Mesendoderm (in vitro differentiated cells): ENCODE measurements around the gene PRSS50.

Source experiments
- DNase-seq: peaks from one replicate; pipeline ENCODE4 v3.0.0; 2013
- H2AK5ac ChIP-seq: 2 replicates; pipeline ENCODE4 v1.6.1; 2013; ENCODE audit warnings: low read length, inconsistent platforms
- H2BK120ac ChIP-seq: 2 replicates; pipeline ENCODE4 v1.6.1; 2013; ENCODE audit warnings: low read depth, mild to moderate bottlenecking, low read length, moderate library complexity, mixed read lengths
- H2BK15ac ChIP-seq: replicated peaks from 2 replicates; pipeline ENCODE4 v1.6.1; 2013; ENCODE audit warnings: low read depth, mild to moderate bottlenecking, moderate library complexity
- H2BK5ac ChIP-seq: 2 replicates; pipeline ENCODE4 v1.6.1; 2013; ENCODE audit warnings: low read length, inconsistent platforms
- H3K18ac ChIP-seq: 2 replicates; pipeline ENCODE4 v1.6.1; 2013; ENCODE audit warnings: mild to moderate bottlenecking, low read length, mixed read lengths
- H3K23ac ChIP-seq: one replicate; pipeline ENCODE4 v1.6.1; 2013; ENCODE audit warnings: low read length
- H3K27ac ChIP-seq: 2 replicates; pipeline ENCODE4 v1.5.1; 2013; ENCODE audit warnings: low read depth, mild to moderate bottlenecking, inconsistent platforms, low read length, moderate library complexity
- H3K27me3 ChIP-seq: 2 replicates; pipeline ENCODE4 v1.6.1; 2013; ENCODE audit warnings: low read length, control low read depth, mild to moderate bottlenecking, inconsistent platforms; ENCODE audit not compliant: insufficient read depth, poor library complexity
- H3K36me3 ChIP-seq: 2 replicates; pipeline ENCODE4 v1.6.1; 2013; ENCODE audit warnings: low read length, inconsistent platforms; ENCODE audit not compliant: control insufficient read depth, insufficient read depth
- H3K4ac ChIP-seq: one replicate; pipeline ENCODE4 v1.6.1; 2013; ENCODE audit warnings: low read depth, mild to moderate bottlenecking, low read length, moderate library complexity
- H3K4me1 ChIP-seq: 2 replicates; pipeline ENCODE4 v1.6.1; 2013; ENCODE audit warnings: low read depth, low read length, inconsistent platforms; ENCODE audit not compliant: control insufficient read depth
- H3K4me2 ChIP-seq: 2 replicates; pipeline ENCODE4 v1.6.1; 2013; ENCODE audit warnings: low read length
- H3K4me3 ChIP-seq: 2 replicates; pipeline ENCODE4 v1.5.1; 2013; ENCODE audit warnings: mild to moderate bottlenecking, low read length
- H3K56ac ChIP-seq: one replicate; pipeline ENCODE4 v1.6.1; 2013; ENCODE audit warnings: low read length
- H3K79me1 ChIP-seq: 2 replicates; pipeline ENCODE4 v1.6.1; 2013; ENCODE audit warnings: low read length, inconsistent platforms
- H3K79me2 ChIP-seq: 2 replicates; pipeline ENCODE4 v1.6.1; 2013; ENCODE audit warnings: mild to moderate bottlenecking, low read length; ENCODE audit not compliant: control insufficient read depth, insufficient read depth
- H3K9ac ChIP-seq: 2 replicates; pipeline ENCODE4 v1.6.1; 2013; ENCODE audit warnings: low read length, inconsistent platforms
- H4K5ac ChIP-seq: one replicate; pipeline ENCODE4 v1.6.1; 2013; ENCODE audit warnings: low read length
- H4K8ac ChIP-seq: one replicate; pipeline ENCODE4 v1.6.1; 2013; ENCODE audit warnings: low read depth, mild to moderate bottlenecking, control low read depth, low read length, moderate library complexity
- WGBS: extraction: QIAGEN DNeasy Blood & Tissue Kit; methylation state at CpG from one replicate; pipeline ENCODE4 v1.1.7; 2013; ENCODE audit warnings: low lambda C conversion rate, missing lambda C conversion rate; ENCODE audit not compliant: insufficient coverage; ENCODE audit errors: extremely low coverage; 5-methylcytosine and 5-hydroxymethylcytosine counted together

Gene PRSS50

GRCh38 chr3:46679681-46680080 lies 38.0 kb downstream of the PRSS50 start:
- H4K5ac ChIP-seq, result no peak overlapping the region
- H2BK120ac ChIP-seq, result no peak overlapping the region
- H3K36me3 ChIP-seq, result no peaks in the 10 kb centered on the region
- no peaks in the 10 kb centered on the region for H3K79me1 ChIP-seq
- H3K18ac ChIP-seq, result no peak overlapping the region
- H3K4me3 ChIP-seq, result no peak overlapping the region
- H3K23ac ChIP-seq, result no peak overlapping the region
- no peak for DNase-seq
- H3K9ac ChIP-seq, result no peak overlapping the region
- H2BK15ac ChIP-seq, result no peak overlapping the region
- H4K8ac ChIP-seq, result no peak overlapping the region
- no CpG with 5 or more reads among the region's 5 CpGs for WGBS
- H2AK5ac ChIP-seq, result no peak overlapping the region
- H3K4me1 ChIP-seq, result no peaks in the 10 kb centered on the region
- H2BK5ac ChIP-seq, result no peak overlapping the region
- no peak overlapping the region for H3K27ac ChIP-seq
- no peak overlapping the region for H3K56ac ChIP-seq
- no peaks in the 10 kb centered on the region for H3K79me2 ChIP-seq
- H3K27me3 ChIP-seq, result no peaks in the 10 kb centered on the region
- H3K4ac ChIP-seq, result no peak overlapping the region
- no peak overlapping the region for H3K4me2 ChIP-seq

GRCh38 chr3:46678280-46678679 lies 39.4 kb downstream of the PRSS50 start:
- Histone ChIP-seq H3K4me1 (no peaks in the 10 kb centered on the region), H3K79me1 (no peaks in the 10 kb centered on the region), H3K9ac (no peak overlapping the region), H3K27ac (no peak overlapping the region), H2AK5ac (no peak overlapping the region), H3K23ac (no peak overlapping the region), H3K56ac (no peak overlapping the region), H2BK5ac (no peak overlapping the region), H3K36me3 (no peaks in the 10 kb centered on the region), H3K79me2 (no peaks in the 10 kb centered on the region), H4K8ac (no peak overlapping the region), H2BK15ac (no peak overlapping the region), H3K4me2 (no peak overlapping the region), H3K18ac (no peak overlapping the region), H3K27me3 (no peaks in the 10 kb centered on the region), H3K4ac (no peak overlapping the region), H3K4me3 (no peak overlapping the region), H2BK120ac (no peak overlapping the region), H4K5ac (no peak overlapping the region)
- DNase-seq, result no peak
- WGBS, result no CpG with 5 or more reads among the region's 6 CpGs

GRCh38 chr3:46677411-46677726 lies 40.3 kb downstream of the PRSS50 start:
- Histone ChIP-seq H2AK5ac (no peak overlapping the region), H3K9ac (no peak overlapping the region), H2BK5ac (no peak overlapping the region), H3K23ac (no peak overlapping the region), H3K36me3 (no peaks in the 10 kb centered on the region), H3K27ac (no peak overlapping the region), H3K79me2 (no peaks in the 10 kb centered on the region), H3K56ac (no peak overlapping the region), H3K79me1 (no peaks in the 10 kb centered on the region), H3K18ac (no peak overlapping the region), H3K27me3 (no peaks in the 10 kb centered on the region), H3K4me3 (no peak overlapping the region), H2BK120ac (no peak overlapping the region), H4K5ac (no peak overlapping the region), H3K4me2 (no peak overlapping the region), H3K4ac (no peak overlapping the region), H2BK15ac (no peak overlapping the region), H3K4me1 (no peaks in the 10 kb centered on the region), H4K8ac (no peak overlapping the region)
- no CpG with 5 or more reads among the region's 6 CpGs for WGBS
- DNase-seq, result no peak

- Histone ChIP-seq H2AK5ac (no peak overlapping the region), H3K18ac (no peak overlapping the region), H3K36me3 (no peaks in the 10 kb centered on the region), H3K27me3 (no peaks in the 10 kb centered on the region), H3K9ac (no peak overlapping the region), H3K56ac (no peak overlapping the region), H2BK120ac (no peak overlapping the region), H4K8ac (no peak overlapping the region), H3K4me3 (no peak overlapping the region), H3K4me1 (no peaks in the 10 kb centered on the region), H3K27ac (no peak overlapping the region), H3K79me2 (no peaks in the 10 kb centered on the region), H2BK5ac (no peak overlapping the region), H3K23ac (no peak overlapping the region), H3K4me2 (no peak overlapping the region), H4K5ac (no peak overlapping the region), H3K79me1 (no peaks in the 10 kb centered on the region), H3K4ac (no peak overlapping the region), H2BK15ac (no peak overlapping the region)
- no peak for DNase-seq
- WGBS, result no CpG with 5 or more reads among the region's 16 CpGs
Measured at GRCh38 chr3:46676601-46677410, 40.9 kb downstream of the PRSS50 start.

GRCh38 chr3:46675843-46676567 lies 41.7 kb downstream of the PRSS50 start:
- Histone ChIP-seq H2AK5ac (no peak overlapping the region), H2BK5ac (no peak overlapping the region), H3K9ac (no peak overlapping the region), H3K4me2 (no peak overlapping the region), H4K8ac (no peak overlapping the region), H3K56ac (no peak overlapping the region), H3K27ac (no peak overlapping the region), H3K18ac (no peak overlapping the region), H3K4me1 (no peaks in the 10 kb centered on the region), H4K5ac (no peak overlapping the region), H3K27me3 (no peaks in the 10 kb centered on the region), H3K23ac (no peak overlapping the region), H3K4ac (no peak overlapping the region), H2BK120ac (no peak overlapping the region), H3K4me3 (no peak overlapping the region), H3K79me1 (no peaks in the 10 kb centered on the region), H2BK15ac (no peak overlapping the region), H3K36me3 (no peaks in the 10 kb centered on the region), H3K79me2 (no peaks in the 10 kb centered on the region)
- DNase-seq, result no peak
- WGBS, result no CpG with 5 or more reads among the region's 9 CpGs
